ENCODE data around the gene THBS2.

DNA sequence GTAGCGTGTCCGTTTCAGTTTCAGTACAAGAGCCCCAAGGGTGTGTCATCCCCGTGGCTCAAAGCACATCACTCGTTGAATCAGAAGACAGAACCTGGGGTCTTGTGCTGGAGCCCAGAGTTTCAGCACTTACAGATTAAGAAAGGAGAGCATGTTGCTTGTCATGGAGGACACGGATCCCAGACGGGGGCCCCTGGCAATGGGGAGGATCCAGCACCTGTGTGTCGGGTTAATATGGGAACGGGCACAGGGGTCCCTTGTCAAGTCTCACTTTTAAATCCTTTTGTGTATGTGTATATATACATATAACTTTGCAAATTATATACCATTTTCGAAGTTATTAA lies 23.4 kb downstream of the THBS2 start:
- TF ChIP-seq CTCF (IDR thresholded peaks at IDR 0.05; ENCODE audit: insufficient read depth, low read depth, low read length) (no peak), EZH2 (IDR thresholded peaks at IDR 0.05; ENCODE audit: insufficient read depth, low read length) (no peak)
